Measurements from ENCODE around the gene PIGZ.

DNA sequence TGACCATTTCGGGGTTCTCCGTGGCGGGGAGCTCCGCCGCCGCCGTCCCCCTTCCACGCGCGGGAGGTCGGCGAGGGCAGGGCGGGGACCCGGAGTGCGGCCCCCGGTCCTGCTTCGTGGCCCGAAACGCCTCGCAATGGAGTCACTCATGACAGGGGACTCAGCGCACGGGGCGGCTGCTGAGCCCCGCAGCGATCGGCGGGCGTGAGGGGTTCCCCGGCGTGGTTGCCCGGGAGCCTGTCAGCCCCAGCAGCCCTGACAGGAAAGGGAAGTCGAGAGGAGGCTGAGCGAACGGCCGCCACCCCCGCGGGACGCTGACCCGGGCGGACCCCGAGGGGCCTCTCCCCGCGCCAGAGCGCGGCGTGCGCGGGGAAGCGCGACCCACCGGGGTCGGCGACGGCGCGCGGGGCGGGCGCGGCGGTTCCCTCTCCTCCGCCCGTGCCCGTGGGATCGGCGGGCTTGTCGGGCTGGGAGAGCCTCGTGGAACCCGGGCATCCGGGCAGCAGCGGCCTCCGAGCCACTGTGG is 564 bp upstream of the PIGZ start:
- TF ChIP-seq, protein P1, sequence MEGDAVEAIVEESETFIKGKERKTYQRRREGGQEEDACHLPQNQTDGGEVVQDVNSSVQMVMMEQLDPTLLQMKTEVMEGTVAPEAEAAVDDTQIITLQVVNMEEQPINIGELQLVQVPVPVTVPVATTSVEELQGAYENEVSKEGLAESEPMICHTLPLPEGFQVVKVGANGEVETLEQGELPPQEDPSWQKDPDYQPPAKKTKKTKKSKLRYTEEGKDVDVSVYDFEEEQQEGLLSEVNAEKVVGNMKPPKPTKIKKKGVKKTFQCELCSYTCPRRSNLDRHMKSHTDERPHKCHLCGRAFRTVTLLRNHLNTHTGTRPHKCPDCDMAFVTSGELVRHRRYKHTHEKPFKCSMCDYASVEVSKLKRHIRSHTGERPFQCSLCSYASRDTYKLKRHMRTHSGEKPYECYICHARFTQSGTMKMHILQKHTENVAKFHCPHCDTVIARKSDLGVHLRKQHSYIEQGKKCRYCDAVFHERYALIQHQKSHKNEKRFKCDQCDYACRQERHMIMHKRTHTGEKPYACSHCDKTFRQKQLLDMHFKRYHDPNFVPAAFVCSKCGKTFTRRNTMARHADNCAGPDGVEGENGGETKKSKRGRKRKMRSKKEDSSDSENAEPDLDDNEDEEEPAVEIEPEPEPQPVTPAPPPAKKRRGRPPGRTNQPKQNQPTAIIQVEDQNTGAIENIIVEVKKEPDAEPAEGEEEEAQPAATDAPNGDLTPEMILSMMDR (IDR thresholded peaks at IDR 0.05): no peak
- TF ChIP-seq POLR2A (IDR thresholded peaks at IDR 0.05): no peak
